ENCODE results near the gene HPS6.

- TF ChIP-seq CTCF (IDR thresholded peaks at IDR 0.05): no peak
- no peak for TF ChIP-seq EP300 (IDR thresholded peaks at IDR 0.05)
- no peak for TF ChIP-seq POLR2A (IDR thresholded peaks at IDR 0.05)
- no peak for TF ChIP-seq POLR2AphosphoS5 (IDR thresholded peaks at IDR 0.05)
Observed at GRCh38 chr10:102045292-102045691, 19.9 kb upstream of the HPS6 start.
